WTC11 (cell line): ENCODE data around the gene TNRC6A. TPM values are rescaled to one million over a fixed set of nuclear protein-coding genes. Genes with fewer than 3 reads are reported as not detected.

ENCODE experiments used
- ATAC-seq: fragments of 200-7000 bp; cut with Tn5 transposase; 2 replicates; pipeline ENCODE4 v1.10.0; 2021; ENCODE audit warnings: mild to moderate bottlenecking, moderate library complexity
- CTCF ChIA-PET: fragments of 300-600 bp; sonication (Branson Sonifier 250); formaldehyde crosslinking; loops from one replicate; lab custom pipeline; 2021; ENCODE audit warnings: antibody characterized with exemption; lab: Charles Lee
- POLR2A ChIA-PET: fragments of 350-600 bp; sonication (Branson Sonifier 250); formaldehyde crosslinking; loops from one replicate; lab custom pipeline; 2021; ENCODE audit warnings: antibody characterized with exemption; lab: Charles Lee
- DNase-seq: peaks from one replicate; pipeline ENCODE4 v3.0.0; 2021; ENCODE audit warnings: low spot score
- H3K27ac Mint-ChIP-seq: 2 replicates; pipeline ENCODE4 v1.8.0; 2021; ENCODE audit warnings: mixed read lengths
- H3K27me3 Mint-ChIP-seq: 2 replicates; pipeline ENCODE4 v1.8.0; 2021; ENCODE audit warnings: low read depth, mild to moderate bottlenecking, moderate library complexity, mixed read lengths
- H3K36me3 Mint-ChIP-seq: 2 replicates; pipeline ENCODE4 v1.8.0; 2021; ENCODE audit warnings: mixed read lengths
- H3K4me1 Mint-ChIP-seq: 2 replicates; pipeline ENCODE4 v1.8.0; 2022; ENCODE audit warnings: mixed read lengths
- H3K4me3 Mint-ChIP-seq: 2 replicates; pipeline ENCODE4 v1.8.0; 2021; ENCODE audit warnings: mild to moderate bottlenecking, moderate library complexity, mixed read lengths
- H3K9me3 Mint-ChIP-seq: 2 replicates; pipeline ENCODE4 v1.8.0; 2021; ENCODE audit warnings: mixed read lengths
- EMX1 ChIP-seq: fragments of 250-450 bp; sonication (Bioruptor Pico); IDR thresholded peaks from 2 replicates; pipeline ENCODE4 v1.8.0; 2021; ENCODE audit warnings: mild to moderate bottlenecking
- JAZF1 ChIP-seq: fragments of 250-450 bp; sonication (Bioruptor Pico); IDR thresholded peaks from 2 replicates; pipeline ENCODE4 v1.9.0; 2021; ENCODE audit warnings: moderate library complexity, mild to moderate bottlenecking, inconsistent platforms
- OVOL2 ChIP-seq: fragments of 250-450 bp; sonication (Bioruptor Pico); IDR thresholded peaks from 2 replicates; pipeline ENCODE4 v1.9.0; 2021; ENCODE audit warnings: mild to moderate bottlenecking, borderline replicate concordance
- TP53 ChIP-seq: sonication (generic); formaldehyde crosslinking; IDR thresholded peaks from 2 replicates; pipeline ENCODE4 v1.8.1; 2023; ENCODE audit warnings: mild to moderate bottlenecking, missing genetic modification reagents
- ZNF263 ChIP-seq: sonication (generic); formaldehyde crosslinking; IDR thresholded peaks from 2 replicates; pipeline ENCODE4 v1.8.1; 2022; ENCODE audit warnings: low read depth, mild to moderate bottlenecking, moderate library complexity, missing genetic modification reagents
- ZNF396 ChIP-seq: fragments of 250-450 bp; sonication (Bioruptor Pico); IDR thresholded peaks from 2 replicates; pipeline ENCODE4 v1.8.0; 2021; ENCODE audit warnings: mild to moderate bottlenecking, moderate library complexity, borderline replicate concordance
- total RNA-seq: library from RNA; stranded (reverse); gene quantifications from 3 replicates; pipeline ENCODE4 v1.2.3, GENCODE V29; 2021
- TF ChIP-seq, protein P1 (sequence below): sonication (generic); formaldehyde crosslinking; conservative IDR thresholded peaks from 2 replicates; pipeline ENCODE4 v1.8.1; 2022; ENCODE audit warnings: mild to moderate bottlenecking, missing genetic modification reagents
- TF ChIP-seq, protein P2 (sequence below): sonication (generic); formaldehyde crosslinking; IDR thresholded peaks from 2 replicates; pipeline ENCODE4 v1.8.1; 2023; ENCODE audit warnings: mild to moderate bottlenecking, missing genetic modification reagents
- TF ChIP-seq, protein P3 (sequence below): sonication (generic); formaldehyde crosslinking; IDR thresholded peaks from 2 replicates; pipeline ENCODE4 v1.8.0; 2022; ENCODE audit warnings: mild to moderate bottlenecking, missing genetic modification reagents
- TF ChIP-seq, protein P4 (sequence below): sonication (generic); formaldehyde crosslinking; IDR thresholded peaks from 2 replicates; pipeline ENCODE4 v1.8.1; 2023; ENCODE audit warnings: mild to moderate bottlenecking, moderate library complexity, missing genetic modification reagents
- TF ChIP-seq, protein P5 (sequence below): sonication (generic); formaldehyde crosslinking; IDR thresholded peaks from 2 replicates; pipeline ENCODE4 v1.8.1; 2022; ENCODE audit warnings: mild to moderate bottlenecking, moderate library complexity, missing genetic modification reagents
- TF ChIP-seq, protein P6 (sequence below): sonication (generic); formaldehyde crosslinking; IDR thresholded peaks from 2 replicates; pipeline ENCODE4 v1.8.0; 2023; ENCODE audit warnings: missing genetic modification reagents
- TF ChIP-seq, protein P7 (sequence below): sonication (generic); formaldehyde crosslinking; IDR thresholded peaks from 2 replicates; pipeline ENCODE4 v1.8.0; 2022; ENCODE audit warnings: mild to moderate bottlenecking, missing genetic modification reagents

The TNRC6A gene
- total RNA-seq, 1 experiment from 2014 or later = 86.3 TPM

DNA sequence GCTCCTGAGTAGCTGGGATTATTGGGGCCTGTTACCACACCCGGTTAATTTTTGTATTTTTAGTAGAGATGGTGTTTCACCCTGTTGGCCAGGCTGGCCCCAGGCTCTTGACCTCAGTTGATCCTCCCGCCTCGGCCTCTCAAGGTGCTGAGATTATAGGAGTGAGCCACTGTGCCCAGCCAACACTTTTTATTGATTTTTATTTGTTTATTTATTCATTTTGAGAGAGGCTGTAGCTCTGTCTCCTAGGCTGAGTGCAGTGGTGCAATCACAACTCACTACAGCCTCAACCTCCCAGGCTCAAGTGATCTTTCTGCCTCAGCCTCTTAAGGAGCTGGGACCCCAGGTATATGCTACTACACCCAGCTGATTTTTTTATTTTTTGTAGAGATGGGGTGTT is 54.7 kb downstream of the TNRC6A start:
- Mint-ChIP-seq H3K27ac (peak overlapping the region; percentile 69; the same call in 1 of the 2 replicates), H3K9me3 (no peaks in the 10 kb centered on the region), H3K4me1 (no peaks in the 10 kb centered on the region), H3K36me3 (peaks cover 74% of the 10 kb centered on the region), H3K27me3 (no peaks in the 10 kb centered on the region), H3K4me3 (no peak overlapping the region)
- ATAC-seq = no peak
- DNase-seq = no peak
- CTCF ChIA-PET = no interaction called here
- no peak for TF ChIP-seq EMX1 (CRISPR knock-in tag)
- TF ChIP-seq ZNF396 = no peak
- TF ChIP-seq, protein P1, sequence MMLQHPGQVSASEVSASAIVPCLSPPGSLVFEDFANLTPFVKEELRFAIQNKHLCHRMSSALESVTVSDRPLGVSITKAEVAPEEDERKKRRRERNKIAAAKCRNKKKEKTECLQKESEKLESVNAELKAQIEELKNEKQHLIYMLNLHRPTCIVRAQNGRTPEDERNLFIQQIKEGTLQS (CRISPR knock-in tag) = no peak
- TF ChIP-seq, protein P2, sequence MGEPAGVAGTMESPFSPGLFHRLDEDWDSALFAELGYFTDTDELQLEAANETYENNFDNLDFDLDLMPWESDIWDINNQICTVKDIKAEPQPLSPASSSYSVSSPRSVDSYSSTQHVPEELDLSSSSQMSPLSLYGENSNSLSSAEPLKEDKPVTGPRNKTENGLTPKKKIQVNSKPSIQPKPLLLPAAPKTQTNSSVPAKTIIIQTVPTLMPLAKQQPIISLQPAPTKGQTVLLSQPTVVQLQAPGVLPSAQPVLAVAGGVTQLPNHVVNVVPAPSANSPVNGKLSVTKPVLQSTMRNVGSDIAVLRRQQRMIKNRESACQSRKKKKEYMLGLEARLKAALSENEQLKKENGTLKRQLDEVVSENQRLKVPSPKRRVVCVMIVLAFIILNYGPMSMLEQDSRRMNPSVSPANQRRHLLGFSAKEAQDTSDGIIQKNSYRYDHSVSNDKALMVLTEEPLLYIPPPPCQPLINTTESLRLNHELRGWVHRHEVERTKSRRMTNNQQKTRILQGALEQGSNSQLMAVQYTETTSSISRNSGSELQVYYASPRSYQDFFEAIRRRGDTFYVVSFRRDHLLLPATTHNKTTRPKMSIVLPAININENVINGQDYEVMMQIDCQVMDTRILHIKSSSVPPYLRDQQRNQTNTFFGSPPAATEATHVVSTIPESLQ (CRISPR knock-in tag) = no peak
- no peak for TF ChIP-seq TP53 (CRISPR knock-in tag)
- TF ChIP-seq, protein P3, sequence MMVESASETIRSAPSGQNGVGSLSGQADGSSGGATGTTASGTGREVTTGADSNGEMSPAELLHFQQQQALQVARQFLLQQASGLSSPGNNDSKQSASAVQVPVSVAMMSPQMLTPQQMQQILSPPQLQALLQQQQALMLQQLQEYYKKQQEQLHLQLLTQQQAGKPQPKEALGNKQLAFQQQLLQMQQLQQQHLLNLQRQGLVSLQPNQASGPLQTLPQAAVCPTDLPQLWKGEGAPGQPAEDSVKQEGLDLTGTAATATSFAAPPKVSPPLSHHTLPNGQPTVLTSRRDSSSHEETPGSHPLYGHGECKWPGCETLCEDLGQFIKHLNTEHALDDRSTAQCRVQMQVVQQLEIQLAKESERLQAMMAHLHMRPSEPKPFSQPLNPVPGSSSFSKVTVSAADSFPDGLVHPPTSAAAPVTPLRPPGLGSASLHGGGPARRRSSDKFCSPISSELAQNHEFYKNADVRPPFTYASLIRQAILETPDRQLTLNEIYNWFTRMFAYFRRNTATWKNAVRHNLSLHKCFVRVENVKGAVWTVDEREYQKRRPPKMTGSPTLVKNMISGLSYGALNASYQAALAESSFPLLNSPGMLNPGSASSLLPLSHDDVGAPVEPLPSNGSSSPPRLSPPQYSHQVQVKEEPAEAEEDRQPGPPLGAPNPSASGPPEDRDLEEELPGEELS (CRISPR knock-in tag) = no peak
- TF ChIP-seq ZNF263 = no peak
- TF ChIP-seq OVOL2 = no peak
- TF ChIP-seq, protein P4, sequence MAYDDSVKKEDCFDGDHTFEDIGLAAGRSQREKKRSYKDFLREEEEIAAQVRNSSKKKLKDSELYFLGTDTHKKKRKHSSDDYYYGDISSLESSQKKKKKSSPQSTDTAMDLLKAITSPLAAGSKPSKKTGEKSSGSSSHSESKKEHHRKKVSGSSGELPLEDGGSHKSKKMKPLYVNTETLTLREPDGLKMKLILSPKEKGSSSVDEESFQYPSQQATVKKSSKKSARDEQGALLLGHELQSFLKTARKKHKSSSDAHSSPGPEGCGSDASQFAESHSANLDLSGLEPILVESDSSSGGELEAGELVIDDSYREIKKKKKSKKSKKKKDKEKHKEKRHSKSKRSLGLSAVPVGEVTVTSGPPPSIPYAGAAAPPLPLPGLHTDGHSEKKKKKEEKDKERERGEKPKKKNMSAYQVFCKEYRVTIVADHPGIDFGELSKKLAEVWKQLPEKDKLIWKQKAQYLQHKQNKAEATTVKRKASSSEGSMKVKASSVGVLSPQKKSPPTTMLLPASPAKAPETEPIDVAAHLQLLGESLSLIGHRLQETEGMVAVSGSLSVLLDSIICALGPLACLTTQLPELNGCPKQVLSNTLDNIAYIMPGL (CRISPR knock-in tag) = no peak
- POLR2A ChIA-PET = no interaction called here

DNA sequence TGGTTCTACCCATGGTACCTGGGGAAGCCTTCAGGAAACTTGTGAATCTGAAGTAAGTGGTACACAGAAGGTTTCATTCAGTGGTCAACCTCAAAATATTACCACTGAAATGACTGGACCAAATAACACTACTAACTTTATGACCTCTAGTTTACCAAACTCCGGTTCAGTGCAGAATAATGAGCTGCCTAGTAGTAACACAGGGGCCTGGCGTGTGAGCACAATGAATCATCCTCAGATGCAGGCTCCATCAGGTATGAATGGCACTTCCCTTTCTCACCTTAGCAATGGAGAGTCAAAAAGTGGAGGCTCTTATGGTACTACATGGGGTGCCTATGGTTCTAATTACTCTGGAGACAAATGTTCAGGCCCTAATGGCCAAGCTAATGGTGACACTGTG is 60.4 kb downstream of the TNRC6A start:
- no peak overlapping the region for H3K4me3 Mint-ChIP-seq
- H3K9me3 Mint-ChIP-seq = no peaks in the 10 kb centered on the region
- ChIA-PET CTCF (no interaction called here), POLR2A (no interaction called here)
- no peaks in the 10 kb centered on the region for H3K27me3 Mint-ChIP-seq
- no peak for DNase-seq
- peaks cover 80% of the 10 kb centered on the region for H3K36me3 Mint-ChIP-seq
- TF ChIP-seq, protein P5, sequence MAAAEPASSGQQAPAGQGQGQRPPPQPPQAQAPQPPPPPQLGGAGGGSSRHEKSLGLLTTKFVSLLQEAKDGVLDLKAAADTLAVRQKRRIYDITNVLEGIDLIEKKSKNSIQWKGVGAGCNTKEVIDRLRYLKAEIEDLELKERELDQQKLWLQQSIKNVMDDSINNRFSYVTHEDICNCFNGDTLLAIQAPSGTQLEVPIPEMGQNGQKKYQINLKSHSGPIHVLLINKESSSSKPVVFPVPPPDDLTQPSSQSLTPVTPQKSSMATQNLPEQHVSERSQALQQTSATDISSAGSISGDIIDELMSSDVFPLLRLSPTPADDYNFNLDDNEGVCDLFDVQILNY (CRISPR knock-in tag) = no peak
- TF ChIP-seq JAZF1 (CRISPR knock-in tag) = no peak
- TF ChIP-seq, protein P4 (CRISPR knock-in tag) = no peak
- TF ChIP-seq, protein P6, sequence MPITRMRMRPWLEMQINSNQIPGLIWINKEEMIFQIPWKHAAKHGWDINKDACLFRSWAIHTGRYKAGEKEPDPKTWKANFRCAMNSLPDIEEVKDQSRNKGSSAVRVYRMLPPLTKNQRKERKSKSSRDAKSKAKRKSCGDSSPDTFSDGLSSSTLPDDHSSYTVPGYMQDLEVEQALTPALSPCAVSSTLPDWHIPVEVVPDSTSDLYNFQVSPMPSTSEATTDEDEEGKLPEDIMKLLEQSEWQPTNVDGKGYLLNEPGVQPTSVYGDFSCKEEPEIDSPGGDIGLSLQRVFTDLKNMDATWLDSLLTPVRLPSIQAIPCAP (CRISPR knock-in tag) = no peak
- TF ChIP-seq, protein P7, sequence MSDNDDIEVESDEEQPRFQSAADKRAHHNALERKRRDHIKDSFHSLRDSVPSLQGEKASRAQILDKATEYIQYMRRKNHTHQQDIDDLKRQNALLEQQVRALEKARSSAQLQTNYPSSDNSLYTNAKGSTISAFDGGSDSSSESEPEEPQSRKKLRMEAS = no peak
- H3K27ac Mint-ChIP-seq = peak overlapping the region; percentile 32; the same call in 1 of the 2 replicates
- no peak for ATAC-seq
- no peaks in the 10 kb centered on the region for H3K4me1 Mint-ChIP-seq
